A673 (cell line): ENCODE results near the gene DPH3.

ENCODE experiments used
- EZH2 ChIP-seq: fragments of 200-600 bp; sonication (generic); IDR thresholded peaks from 2 replicates; pipeline ENCODE4 v1.6.1; 2017; ENCODE audit warnings: borderline replicate concordance, low read depth, mild to moderate bottlenecking, mixed read lengths, antibody characterized with exemption, low read length; ENCODE audit not compliant: poor library complexity, severe bottlenecking
- TF ChIP-seq, protein P1 (sequence below): fragments of 300-800, 200-600 bp; sonication (generic); conservative IDR thresholded peaks from 2 replicates; pipeline ENCODE4 v1.5.1; 2017; ENCODE audit warnings: low read depth, mild to moderate bottlenecking, antibody characterized with exemption, low read length, moderate library complexity, mixed read lengths

- TF ChIP-seq, protein P1, sequence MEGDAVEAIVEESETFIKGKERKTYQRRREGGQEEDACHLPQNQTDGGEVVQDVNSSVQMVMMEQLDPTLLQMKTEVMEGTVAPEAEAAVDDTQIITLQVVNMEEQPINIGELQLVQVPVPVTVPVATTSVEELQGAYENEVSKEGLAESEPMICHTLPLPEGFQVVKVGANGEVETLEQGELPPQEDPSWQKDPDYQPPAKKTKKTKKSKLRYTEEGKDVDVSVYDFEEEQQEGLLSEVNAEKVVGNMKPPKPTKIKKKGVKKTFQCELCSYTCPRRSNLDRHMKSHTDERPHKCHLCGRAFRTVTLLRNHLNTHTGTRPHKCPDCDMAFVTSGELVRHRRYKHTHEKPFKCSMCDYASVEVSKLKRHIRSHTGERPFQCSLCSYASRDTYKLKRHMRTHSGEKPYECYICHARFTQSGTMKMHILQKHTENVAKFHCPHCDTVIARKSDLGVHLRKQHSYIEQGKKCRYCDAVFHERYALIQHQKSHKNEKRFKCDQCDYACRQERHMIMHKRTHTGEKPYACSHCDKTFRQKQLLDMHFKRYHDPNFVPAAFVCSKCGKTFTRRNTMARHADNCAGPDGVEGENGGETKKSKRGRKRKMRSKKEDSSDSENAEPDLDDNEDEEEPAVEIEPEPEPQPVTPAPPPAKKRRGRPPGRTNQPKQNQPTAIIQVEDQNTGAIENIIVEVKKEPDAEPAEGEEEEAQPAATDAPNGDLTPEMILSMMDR: no peak
- TF ChIP-seq EZH2: no peak
These were observed 35.0 kb upstream of the DPH3 start for GRCh38 chr3:16299746-16300145.
